Fibroblast of lung (primary cell): ENCODE data around the gene ADAM11. TPM values are rescaled to one million over a fixed set of nuclear protein-coding genes. Genes with fewer than 3 reads are reported as not detected.

Experiments used
- DNase-seq, 2 donors: peaks; one replicate each; pipeline versions ENCODE4 v3.0.0 to v3.0.0-alpha.2; 2010; ENCODE audit warnings: low read depth in 2 of 2
- H2AFZ ChIP-seq: 2 replicates; pipeline ENCODE4 v1.5.1; 2012; ENCODE audit warnings: low read length, control low read depth, inconsistent platforms
- H3K27ac ChIP-seq: 2 replicates; pipeline ENCODE4 v1.5.1; 2011; ENCODE audit warnings: low read length, control low read depth; ENCODE audit not compliant: insufficient read depth
- H3K27me3 ChIP-seq: 2 replicates; pipeline ENCODE4 v1.5.1; 2011; ENCODE audit warnings: mild to moderate bottlenecking, low read length; ENCODE audit not compliant: control insufficient read depth, insufficient read depth
- H3K36me3 ChIP-seq: 2 replicates; pipeline ENCODE4 v1.5.1; 2011; ENCODE audit warnings: low read length; ENCODE audit not compliant: control insufficient read depth, insufficient read depth
- H3K4me1 ChIP-seq: 2 replicates; pipeline ENCODE4 v1.5.1; 2011; ENCODE audit warnings: low read length; ENCODE audit not compliant: control insufficient read depth, insufficient read depth; ENCODE audit errors: extremely low read depth
- H3K4me2 ChIP-seq: 2 replicates; pipeline ENCODE4 v1.5.1; 2011; ENCODE audit warnings: low read length, control low read depth; ENCODE audit not compliant: insufficient read depth; ENCODE audit errors: extremely low read depth
- H3K4me3 ChIP-seq, 4 experiments: fragments of 200-600 bp in 1 of 4; sonication (generic) in 1 of 4; replicated peaks in 1 of 4; 2 replicates each; pipeline ENCODE4 v1.5.1; 2011 to 2016; ENCODE audit warnings: low read length in 4 of 4, low read depth in 3 of 4, mild to moderate bottlenecking in 3 of 4, control low read depth in 2 of 4, inconsistent platforms in 1 of 4, mixed read lengths in 1 of 4; ENCODE audit not compliant: insufficient read depth in 1 of 4; ENCODE audit errors: control extremely low read depth in 1 of 4
- H3K79me2 ChIP-seq: 2 replicates; pipeline ENCODE4 v1.5.1; 2012; ENCODE audit warnings: mild to moderate bottlenecking, low read length, inconsistent platforms; ENCODE audit not compliant: control insufficient read depth, insufficient read depth
- H3K9ac ChIP-seq: 2 replicates; pipeline ENCODE4 v1.5.1; 2011; ENCODE audit warnings: mild to moderate bottlenecking, low read length, control low read depth; ENCODE audit not compliant: insufficient read depth
- H3K9me3 ChIP-seq: 2 replicates; pipeline ENCODE4 v1.5.1; 2012; ENCODE audit warnings: low read depth, low read length; ENCODE audit not compliant: control insufficient read depth, insufficient read depth
- H4K20me1 ChIP-seq: 2 replicates; pipeline ENCODE4 v1.5.1; 2011; ENCODE audit warnings: low read length; ENCODE audit not compliant: control insufficient read depth, insufficient read depth; ENCODE audit errors: extremely low read depth
- EZH2 ChIP-seq: IDR thresholded peaks from 2 replicates; pipeline ENCODE4 v1.5.1; 2012; ENCODE audit warnings: low read length, control low read depth, mild to moderate bottlenecking; ENCODE audit errors: missing control alignments
- polyA plus RNA-seq, 2 donors: library from polyadenylated mRNA; depleted of rRNA in 1 of 2; stranded (reverse) in 1 of 2; unstranded in 1 of 2; fragments of >200 nt; gene quantifications; 2 replicates each; pipeline ENCODE4 v1.2.1, GENCODE V29; 2011 to 2012; ENCODE audit warnings: missing spikeins in 1 of 2
- total RNA-seq: library from RNA; depleted of rRNA; stranded (reverse); fragments of >200 nt; gene quantifications from 2 replicates; pipeline ENCODE4 v1.2.1, GENCODE V29; 2014
- TF ChIP-seq, protein P1 (sequence below), 2 donors: IDR thresholded peaks in 1 of 2; conservative IDR thresholded peaks in 1 of 2; 1 replicate in 1 of 2; 2 replicates in 1 of 2; pipeline ENCODE4 v1.5.1; 2011 to 2012; ENCODE audit warnings: low read length in 2 of 2, control low read depth in 1 of 2, inconsistent platforms in 1 of 2, low read depth in 1 of 2, mild to moderate bottlenecking in 1 of 2

Gene ADAM11
- total and polyA plus RNA-seq, 2 donors (not counting 1 experiment from before 2014, with no cell fraction given): 0.52 to 0.66 TPM

DNA sequence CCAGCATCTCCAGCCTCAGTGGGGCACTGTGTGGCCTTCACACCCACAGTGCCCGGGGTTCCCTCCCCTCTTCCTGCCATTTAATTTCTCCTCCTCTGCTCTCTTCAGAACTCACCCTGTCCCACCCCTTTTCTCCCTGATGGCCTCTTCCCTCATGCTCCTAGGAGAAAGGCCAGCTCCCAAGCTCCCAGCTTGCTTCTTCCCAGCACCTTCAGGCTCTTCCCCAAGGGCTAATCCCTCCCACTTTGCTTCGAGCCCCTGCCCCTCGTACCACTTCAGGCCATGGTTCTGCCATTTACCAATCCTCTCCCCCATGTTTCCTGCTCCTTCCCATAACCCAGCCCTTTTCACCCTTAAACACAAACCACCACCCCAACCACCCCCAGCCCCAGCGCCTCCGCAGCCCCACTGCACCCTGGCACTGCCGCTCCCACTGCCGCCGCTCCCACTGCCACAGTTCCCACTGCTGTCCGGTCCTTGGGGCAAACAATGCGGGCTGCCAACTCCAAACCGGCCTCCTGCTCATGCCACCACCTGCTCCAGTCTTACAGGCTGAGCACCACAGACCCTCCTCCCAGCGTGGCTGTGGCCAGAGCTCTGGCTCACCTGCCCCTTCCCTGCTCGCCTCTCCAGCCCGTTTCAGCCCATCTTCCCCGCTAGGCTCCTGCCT is 28.6 kb downstream of the ADAM11 start:
- Histone ChIP-seq H2AFZ (no peak overlapping the region), H3K9me3 (no peaks in the 10 kb centered on the region), H3K79me2 (no peaks in the 10 kb centered on the region), H3K9ac (no peak overlapping the region), H3K4me3 (no peak overlapping the region), H3K27ac (no peak overlapping the region), H3K27me3 (no peaks in the 10 kb centered on the region), H4K20me1 (no peaks in the 10 kb centered on the region), H3K4me2 (no peak overlapping the region), H3K36me3 (no peaks in the 10 kb centered on the region), H3K4me1 (no peaks in the 10 kb centered on the region)
- DNase-seq: no peak
- no peak for TF ChIP-seq EZH2
- TF ChIP-seq, protein P1, sequence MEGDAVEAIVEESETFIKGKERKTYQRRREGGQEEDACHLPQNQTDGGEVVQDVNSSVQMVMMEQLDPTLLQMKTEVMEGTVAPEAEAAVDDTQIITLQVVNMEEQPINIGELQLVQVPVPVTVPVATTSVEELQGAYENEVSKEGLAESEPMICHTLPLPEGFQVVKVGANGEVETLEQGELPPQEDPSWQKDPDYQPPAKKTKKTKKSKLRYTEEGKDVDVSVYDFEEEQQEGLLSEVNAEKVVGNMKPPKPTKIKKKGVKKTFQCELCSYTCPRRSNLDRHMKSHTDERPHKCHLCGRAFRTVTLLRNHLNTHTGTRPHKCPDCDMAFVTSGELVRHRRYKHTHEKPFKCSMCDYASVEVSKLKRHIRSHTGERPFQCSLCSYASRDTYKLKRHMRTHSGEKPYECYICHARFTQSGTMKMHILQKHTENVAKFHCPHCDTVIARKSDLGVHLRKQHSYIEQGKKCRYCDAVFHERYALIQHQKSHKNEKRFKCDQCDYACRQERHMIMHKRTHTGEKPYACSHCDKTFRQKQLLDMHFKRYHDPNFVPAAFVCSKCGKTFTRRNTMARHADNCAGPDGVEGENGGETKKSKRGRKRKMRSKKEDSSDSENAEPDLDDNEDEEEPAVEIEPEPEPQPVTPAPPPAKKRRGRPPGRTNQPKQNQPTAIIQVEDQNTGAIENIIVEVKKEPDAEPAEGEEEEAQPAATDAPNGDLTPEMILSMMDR (conservative IDR thresholded peaks at IDR 0.05 in 1 of 2, IDR thresholded peaks at IDR 0.05 in 1 of 2; ENCODE audit: low read depth in 1 of 2, low read length in 2 of 2): no peak

DNA sequence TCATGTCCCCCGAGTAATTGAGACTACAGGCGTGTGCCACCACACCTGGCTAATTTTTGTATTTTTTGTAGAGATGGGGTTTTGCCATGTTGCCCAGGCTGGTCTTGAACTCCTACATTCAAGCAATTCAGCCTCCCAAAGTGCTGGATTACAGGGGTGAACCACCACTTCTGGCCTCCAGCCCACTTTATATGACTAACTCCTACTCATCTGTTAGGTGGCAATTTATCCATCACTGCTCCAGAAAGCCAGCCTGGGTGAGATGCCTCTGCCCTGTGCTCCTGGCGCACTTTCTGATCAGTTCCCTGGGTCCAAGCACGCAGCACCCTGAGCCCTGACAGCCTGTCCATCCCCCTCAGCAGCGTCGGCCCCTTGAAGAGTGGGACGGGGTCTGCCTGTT is 29.4 kb downstream of the ADAM11 start:
- H3K27ac ChIP-seq: no peak overlapping the region
- no peaks in the 10 kb centered on the region for H3K9me3 ChIP-seq
- H3K27me3 ChIP-seq: no peaks in the 10 kb centered on the region
- H4K20me1 ChIP-seq: no peaks in the 10 kb centered on the region
- no peak overlapping the region for H2AFZ ChIP-seq
- DNase-seq: no peak
- no peaks in the 10 kb centered on the region for H3K79me2 ChIP-seq
- H3K4me1 ChIP-seq: peaks cover 3% of the 10 kb centered on the region
- H3K36me3 ChIP-seq: no peaks in the 10 kb centered on the region
- no peak overlapping the region for H3K9ac ChIP-seq
- no peak overlapping the region for H3K4me3 ChIP-seq
- no peak overlapping the region for H3K4me2 ChIP-seq
- TF ChIP-seq, protein P1 (conservative IDR thresholded peaks at IDR 0.05 in 1 of 2, IDR thresholded peaks at IDR 0.05 in 1 of 2; ENCODE audit: low read depth in 1 of 2, low read length in 2 of 2): no peak
- TF ChIP-seq EZH2: no peak

DNA sequence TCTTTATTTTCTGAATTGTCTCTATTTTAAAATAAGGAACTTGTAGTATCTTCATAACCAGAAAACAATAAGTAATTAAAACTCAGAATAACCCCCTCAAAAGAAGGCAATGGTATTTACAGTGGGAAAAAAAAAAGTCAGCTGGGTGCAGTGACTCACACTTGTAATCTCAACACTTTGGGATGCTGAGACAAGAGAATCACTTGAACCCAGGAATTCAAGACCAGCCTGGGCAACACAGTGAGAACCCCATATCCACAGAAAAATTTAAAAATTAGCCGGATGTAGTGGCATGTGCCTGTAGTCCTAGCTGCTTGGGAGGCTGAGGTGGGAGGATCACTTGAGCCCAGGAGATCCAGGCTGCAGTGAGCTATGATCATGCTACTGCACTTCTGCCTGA is 33.5 kb downstream of the ADAM11 start:
- Histone ChIP-seq H2AFZ (no peak overlapping the region), H3K4me3 (no peak overlapping the region), H3K36me3 (no peaks in the 10 kb centered on the region), H3K27ac (no peak overlapping the region), H3K9me3 (no peaks in the 10 kb centered on the region), H4K20me1 (no peaks in the 10 kb centered on the region), H3K9ac (no peak overlapping the region), H3K4me2 (no peak overlapping the region), H3K79me2 (no peaks in the 10 kb centered on the region), H3K27me3 (no peaks in the 10 kb centered on the region), H3K4me1 (peaks cover 23% of the 10 kb centered on the region)
- DNase-seq: peak; percentile 44 to 73
- TF ChIP-seq, protein P1 (conservative IDR thresholded peaks at IDR 0.05 in 1 of 2, IDR thresholded peaks at IDR 0.05 in 1 of 2; ENCODE audit: low read depth in 1 of 2, low read length in 2 of 2): no peak
- TF ChIP-seq EZH2: no peak
